Measurements from ENCODE around the gene GCN1.

The GCN1 gene

DNA sequence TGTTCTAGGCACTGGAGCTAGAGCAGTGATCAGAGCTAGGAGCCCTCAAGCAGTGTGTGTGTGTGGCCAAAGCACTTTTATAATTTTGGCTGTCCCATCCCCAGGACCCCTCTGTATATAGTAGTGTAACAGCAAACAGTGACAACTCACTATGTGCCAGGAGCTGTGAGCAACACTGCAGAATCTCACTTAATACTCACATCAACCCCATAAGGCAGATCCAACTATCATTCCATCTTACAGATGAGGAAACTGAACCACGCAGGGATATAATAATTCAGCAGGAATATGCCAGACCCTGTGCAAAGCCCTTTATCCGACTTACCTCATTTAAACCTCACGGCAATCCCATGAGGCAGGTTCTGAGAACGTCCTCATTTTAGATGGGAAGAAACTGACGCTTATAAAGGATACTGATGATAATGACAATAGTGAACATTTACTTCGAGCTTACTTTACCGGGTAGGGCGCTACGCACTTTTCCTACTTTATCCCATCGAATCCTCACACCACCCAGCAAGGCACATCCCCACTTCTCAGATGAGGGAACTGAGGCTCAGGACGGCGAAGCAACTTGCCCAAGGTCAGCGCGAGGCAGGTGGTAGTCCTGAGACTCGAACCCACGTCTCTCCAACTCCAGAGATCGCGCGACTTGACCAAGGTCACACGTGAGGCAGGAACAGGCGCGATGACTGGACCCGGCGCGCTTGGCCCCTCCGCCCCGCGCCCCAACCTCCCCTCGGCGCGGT, 78.6 kb downstream of the GCN1 start:
- no peak for DNase-seq

DNA sequence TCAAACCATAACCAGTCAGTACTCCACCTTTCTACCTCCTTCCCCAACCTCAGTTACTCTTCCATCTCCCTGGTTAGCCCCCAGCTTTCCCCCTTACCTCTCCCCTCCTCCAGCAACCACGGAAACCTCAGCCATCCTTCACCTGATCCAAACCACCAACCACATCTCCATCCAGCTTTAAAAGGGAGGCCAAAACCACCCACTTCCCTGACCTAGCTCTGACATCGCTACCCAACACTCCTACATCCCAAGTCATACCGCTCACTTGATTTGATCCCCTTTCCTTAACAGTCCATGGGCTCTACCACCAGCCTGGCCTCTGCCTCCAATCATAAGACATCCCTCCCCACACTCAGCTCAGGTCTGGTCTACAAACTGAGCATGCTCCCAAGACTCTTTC, 79.4 kb downstream of the GCN1 start:
- DNase-seq: no peak

DNA sequence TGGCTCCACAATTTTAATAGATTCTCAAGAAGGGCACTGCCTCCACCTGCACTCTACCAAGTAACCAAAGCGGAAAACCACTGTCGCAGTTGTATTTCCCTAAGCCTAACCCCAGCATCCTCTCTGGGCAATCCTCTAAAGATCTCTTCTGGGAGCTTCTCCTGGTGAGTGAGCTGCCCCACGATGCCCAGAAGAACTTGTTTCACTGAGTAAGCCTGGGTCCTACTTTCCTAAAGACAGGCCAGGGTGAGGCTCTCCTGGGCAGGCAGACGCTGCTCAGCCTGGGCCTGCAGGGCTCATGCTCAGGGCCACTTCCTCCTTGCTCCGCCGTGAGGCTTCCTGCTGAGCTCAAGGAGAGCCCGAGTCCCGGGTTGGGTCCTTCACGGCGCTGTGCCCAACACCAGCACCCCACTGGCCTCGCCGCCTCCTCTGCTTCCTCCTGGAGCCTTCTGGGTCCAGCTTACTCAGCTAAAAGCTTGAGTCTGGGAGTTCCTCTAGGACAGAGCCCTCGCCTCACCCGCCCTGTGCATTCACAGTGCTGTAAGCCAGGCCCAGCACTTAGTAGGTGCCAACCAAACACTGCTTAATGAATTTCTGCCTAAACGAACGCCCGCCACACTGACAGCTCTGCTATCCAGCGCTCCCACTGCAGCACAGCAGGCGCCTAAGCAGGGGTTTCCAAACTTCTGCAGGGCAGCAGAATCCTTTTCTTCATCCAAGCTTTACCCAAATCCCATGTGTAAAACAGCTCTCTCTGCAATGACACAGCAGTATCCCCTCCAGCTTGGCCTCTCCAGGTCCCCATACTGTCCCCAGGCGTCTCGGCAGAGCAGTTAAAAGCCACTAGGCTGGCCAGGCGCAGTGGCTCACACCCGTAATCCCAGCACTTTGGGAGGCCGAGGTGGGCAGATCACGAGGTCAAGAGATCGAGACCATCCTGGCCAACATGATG, 83.7 kb downstream of the GCN1 start:
- DNase-seq: peak; percentile 23

DNA sequence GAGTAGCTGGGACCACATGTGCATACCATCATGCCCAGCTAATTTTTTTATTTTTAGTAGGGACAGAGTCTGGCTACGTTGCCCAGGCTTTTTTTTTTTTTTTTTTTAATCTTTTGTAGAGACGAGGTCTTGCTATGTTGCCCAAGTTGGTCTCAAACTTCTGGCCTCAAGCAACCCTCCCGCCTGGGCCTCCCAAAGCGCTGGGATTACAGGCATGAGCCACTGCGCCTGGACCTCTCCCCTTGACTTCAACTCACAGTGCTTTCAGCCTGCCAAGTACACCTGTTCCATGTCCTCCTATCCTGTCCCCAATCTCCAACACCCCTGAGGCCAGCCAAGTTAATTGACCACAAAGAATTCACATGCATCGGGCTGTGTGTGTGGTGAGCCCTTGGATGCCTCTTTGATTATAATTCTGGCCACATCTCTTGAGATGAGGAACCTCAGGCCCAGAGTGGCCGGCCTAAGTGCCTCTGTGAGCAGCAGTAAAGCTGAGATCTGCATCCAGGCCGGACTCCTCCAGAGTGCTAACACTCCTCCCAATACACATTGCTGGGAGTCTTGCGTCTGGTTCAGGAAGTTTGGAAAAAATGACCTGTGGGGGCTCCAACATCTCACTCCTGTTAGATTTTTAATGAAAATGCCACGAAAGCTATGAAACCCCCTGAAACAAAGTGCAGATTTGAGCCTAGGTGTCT, 84.8 kb downstream of the GCN1 start:
- DNase-seq: no peak

DNA sequence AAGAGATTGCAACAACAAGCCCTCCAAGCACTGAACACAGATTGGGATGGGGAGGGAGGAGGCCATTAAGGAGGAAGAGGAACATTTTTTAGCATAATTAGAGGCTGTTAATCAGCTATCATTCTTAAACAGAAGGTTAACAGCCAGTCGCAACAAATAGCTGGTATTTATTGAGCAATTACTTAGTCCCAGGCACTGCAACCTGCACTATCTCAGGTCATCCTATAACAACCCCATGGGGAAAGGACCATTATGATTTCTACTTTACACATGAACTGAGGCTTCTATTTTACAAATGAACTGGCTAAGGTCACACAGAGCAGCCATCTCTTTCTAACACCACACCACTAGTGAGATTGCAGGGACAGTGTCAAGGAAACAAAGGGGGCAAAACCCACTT, 88.4 kb downstream of the GCN1 start:
- no peak for DNase-seq

DNA sequence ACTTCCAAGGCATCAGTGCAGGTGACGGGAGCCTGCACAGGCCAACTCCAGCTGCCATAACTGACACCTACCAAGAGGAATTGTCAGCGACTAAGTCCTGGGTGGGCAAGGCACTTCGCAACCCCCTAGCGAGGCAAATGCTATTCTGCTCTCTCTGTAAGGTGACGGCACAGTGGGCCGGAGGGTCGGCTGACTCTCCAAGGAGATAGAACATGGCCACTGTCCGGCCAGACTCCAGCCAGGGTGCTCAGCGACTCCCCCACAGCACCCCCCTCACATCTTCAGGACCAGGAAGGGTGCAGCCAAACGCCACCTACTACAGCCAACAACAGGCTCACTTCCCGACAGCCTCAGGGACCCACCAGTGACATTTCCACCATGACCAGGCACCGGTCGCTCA, 91.1 kb downstream of the GCN1 start:
- DNase-seq: no peak

DNA sequence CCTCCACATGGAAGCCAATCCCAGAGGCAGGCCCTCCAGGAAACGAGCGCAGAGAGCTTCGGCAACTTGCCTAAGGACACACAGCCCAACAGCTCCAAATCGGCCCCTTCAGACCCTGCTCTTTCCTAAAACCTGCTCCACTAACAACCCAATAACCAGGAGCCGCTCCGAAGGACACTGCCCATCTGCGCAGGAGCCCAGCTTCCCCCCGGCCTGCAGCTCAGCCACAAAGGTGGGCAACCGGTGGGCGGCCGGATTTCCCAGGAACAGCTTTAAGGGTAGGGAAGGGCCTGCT, 91.5 kb downstream of the GCN1 start:
- no peak for DNase-seq

DNA sequence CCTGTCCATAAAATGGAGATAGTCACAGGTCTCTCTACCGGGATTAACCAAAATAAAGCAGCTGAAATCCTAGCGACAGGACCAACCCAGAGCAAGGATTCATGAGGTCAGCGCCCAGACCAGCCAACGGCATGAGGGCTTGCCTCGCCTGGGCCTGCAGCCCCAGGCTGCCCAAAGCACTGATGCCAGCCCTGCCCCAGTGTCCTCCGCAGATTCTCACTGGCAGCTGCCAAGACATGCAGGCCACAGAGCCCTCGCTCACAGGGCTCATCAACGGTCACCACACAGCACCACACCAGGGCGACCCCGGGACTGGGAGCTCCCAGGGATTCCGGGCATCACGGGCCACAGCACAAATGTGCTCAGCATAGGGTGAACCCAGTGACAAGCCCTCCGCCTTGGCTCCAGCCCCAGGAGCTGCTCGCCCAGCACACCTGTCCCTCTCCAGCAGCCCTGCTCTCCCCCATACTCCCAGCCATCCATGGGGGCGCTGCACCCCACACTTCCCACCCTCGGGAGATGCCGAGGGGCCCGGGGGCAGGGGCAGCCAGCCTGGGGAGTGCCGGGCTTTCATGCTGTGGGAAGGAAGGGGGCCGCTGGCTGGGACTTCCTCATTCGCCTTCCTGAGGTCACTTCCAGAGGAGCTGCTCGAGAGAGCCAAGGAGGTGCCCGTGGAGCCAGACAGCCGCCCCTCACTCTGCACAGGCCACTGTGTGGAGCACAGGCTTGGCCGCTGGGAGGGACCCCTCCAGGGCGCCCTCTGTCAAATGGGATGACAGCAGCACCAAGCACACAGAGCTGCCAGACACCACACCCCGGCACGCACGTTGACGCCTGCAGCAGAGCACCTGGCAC, 92.1 kb downstream of the GCN1 start:
- DNase-seq: no peak

DNA sequence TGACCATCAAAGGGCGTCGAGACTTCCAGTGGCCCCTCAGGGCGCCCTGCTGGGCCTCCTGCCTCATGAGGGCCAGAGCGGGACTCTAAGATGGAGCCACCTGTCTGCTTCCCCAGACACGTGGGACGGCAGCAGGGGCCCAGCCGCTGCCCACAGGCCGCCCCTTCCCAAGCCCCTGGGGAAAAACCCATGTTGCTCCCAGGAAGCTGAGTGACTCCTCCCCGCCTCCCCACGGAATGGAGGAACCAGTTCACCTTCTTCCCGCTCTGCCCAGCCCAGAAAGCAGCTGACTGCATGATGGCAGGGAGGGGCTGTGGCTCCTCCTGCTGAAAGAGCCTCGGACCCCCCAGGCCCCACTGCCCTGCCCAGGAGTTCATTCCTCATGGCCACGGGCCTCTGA, 92.9 kb downstream of the GCN1 start:
- DNase-seq: no peak

DNA sequence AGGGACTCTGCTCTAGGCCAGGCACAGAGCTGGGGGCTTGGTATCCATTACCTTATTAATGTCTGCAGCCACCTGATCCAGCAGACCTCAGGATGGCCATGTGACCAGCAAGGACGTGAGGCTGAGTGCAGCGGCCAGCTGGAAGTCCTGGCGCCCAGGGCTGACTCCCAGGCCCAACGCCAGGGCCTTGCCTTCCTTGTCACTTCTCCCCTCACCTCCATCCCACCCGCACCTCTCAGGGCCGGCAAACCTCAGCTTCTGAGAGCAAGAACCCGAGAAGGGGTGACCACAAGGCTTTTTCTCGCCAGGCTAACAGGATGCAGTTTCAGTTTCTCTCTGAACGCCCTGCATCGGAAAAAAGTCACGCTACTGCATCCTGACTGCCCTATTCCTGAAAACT, 93.3 kb downstream of the GCN1 start:
- no peak for DNase-seq

DNA sequence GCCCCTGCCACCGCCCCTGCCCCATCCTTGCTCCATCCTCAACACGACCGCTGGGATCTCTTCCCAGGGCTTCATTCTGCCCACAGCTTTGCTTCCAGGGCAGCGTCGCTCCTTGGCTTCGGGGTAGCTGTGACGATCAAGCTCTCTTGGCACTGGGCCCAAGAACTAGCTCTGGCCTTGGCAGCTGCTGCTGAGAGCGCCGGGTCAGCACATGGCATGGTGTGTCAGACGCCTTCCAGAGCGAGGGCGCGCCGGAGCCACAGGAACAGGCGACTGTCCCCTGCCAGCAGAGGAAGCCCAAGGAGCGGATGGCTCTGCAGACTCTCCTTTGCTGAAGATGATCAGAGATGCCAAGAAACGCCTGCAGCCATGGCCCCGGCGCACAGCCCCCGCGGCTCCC, 93.9 kb downstream of the GCN1 start:
- no peak for DNase-seq

DNA sequence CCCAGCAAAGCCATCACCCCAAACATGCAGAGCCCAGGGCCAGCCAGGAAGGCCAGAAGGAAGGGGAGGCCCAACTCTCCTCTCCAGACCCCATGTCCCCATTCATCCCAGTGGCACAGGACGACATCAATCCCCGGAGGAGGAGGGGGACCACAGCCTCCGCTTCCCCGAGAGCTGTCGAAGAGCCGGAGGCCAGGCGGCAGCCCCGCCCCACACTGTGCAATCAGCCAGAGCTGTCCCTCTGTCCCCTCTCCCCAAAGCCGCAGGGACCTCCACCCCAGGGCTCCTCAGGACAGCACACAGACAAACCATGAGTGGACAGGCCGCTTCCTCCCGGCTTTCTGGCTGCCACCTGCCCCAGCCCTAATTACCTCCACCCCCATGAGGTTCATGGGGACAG, 94.8 kb downstream of the GCN1 start:
- DNase-seq: no peak

DNA sequence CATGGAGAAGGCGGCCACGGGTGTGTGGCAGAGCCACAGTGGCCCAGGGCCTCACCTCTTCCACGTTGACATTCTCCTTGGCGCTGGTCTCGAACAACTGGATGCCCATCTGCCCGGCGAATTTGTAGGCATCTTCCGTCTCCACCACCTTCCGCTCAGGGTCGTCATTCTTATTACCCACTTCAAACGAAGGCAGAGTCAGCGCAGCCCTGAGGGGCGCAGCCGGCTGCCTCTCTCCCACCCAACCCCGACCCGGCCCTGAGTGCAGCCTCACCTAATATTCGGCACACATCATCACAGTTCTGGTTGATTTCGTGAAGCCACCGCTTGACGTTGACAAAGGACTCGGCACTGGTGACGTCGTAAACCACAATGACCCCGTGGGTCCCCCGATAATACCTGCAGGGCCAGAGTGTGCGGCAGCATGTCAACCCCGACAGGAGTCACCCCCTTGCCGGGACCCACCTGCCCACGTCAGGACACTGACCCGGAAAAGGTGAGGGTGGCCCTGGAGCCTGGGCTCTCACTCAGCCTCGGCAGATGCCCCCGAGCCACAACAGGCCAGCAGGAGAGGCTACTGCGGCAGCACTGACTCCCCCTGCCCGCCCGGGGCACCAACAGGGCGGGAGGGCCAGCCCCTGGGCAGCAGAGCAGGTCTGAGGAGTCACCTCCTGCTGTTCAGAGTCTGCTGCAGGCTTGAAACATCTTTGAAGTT, 95.6 kb downstream of the GCN1 start:
- DNase-seq: no peak

DNA sequence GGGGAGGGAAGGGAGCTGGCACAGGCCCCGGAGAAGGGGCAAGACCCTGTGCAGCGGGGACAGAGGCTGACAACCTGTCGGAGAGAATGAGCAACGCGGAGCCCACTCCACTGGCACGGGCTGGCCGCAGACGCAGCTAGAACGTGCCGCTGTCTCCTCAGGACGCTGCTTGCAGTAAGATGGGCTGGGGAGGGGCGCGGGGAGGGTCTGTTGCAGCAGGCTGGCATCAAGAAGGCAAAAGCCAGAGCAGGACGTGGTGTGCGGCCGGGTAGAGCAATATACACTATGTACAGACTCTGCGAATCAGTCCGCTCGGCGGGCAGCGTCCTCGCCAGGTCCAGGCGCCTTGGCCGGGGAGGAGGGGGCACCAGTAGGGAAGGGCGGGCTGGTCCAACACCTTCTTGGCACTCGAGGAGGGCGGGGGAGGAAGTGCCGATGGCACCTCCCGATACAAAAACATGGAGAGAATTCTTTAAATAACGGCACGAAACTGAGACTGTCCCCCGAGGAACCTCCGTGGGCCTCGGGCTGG, 97.8 kb downstream of the GCN1 start:
- no peak for DNase-seq

DNA sequence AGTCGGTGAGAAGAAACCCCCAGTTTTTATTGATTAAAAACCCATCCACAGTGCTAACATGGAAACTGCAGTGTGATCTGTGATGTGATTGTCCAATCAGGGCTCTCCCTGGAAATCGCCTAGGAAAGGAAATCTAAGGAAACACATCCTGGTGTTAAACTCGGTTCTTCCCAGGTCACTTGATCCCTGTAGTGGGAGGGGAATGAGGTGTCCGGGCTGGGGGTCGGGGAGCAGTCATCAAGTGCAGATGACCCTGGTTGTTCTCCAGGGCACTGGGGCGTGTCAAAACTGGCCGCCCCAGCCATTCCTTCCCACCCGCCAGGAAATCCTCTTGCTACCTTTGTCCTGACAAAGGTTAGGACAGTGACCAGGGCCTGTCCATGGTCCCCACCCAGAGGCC, 98.8 kb downstream of the GCN1 start:
- no peak for DNase-seq

DNA sequence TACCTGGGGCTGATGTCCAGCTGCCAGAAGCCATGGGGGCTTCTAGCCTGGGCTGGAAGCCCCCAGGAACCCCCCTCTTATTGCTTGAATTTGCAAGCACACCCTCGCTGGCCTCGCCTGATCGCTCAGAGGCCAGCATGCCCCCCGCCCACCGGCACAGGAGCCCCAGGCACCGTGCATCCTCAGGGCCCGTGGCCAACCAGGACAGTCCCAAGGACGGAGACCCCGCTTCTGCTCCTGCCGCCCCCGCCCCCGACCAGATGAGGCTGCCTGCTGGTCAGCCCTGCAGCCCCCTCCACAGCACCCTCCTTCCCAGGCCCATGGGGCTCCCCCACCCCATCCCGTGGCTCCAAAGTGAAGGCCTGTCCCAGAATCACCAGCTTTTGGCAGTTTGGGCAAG, 99.2 kb downstream of the GCN1 start:
- no peak for DNase-seq

DNA sequence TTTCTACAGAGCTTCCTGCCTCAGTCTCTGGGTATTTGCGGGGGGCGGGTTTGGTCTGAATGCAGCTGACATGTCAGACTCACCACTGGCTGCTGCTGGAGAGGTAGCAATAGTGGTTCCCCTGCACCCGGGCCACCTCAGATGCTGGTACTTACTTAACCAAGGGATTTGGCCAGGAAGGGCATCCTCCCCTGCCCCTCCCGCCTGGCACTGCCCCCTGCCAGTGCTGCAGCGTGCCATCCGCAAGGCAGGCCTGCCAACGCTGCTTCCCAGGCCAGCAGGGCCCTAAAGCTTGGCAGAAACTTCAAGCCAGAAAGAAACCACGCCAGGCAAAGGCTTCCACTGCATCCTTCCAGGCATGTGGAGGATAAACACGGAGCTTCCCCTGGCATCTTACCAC, 100.0 kb downstream of the GCN1 start:
- DNase-seq: no peak

DNA sequence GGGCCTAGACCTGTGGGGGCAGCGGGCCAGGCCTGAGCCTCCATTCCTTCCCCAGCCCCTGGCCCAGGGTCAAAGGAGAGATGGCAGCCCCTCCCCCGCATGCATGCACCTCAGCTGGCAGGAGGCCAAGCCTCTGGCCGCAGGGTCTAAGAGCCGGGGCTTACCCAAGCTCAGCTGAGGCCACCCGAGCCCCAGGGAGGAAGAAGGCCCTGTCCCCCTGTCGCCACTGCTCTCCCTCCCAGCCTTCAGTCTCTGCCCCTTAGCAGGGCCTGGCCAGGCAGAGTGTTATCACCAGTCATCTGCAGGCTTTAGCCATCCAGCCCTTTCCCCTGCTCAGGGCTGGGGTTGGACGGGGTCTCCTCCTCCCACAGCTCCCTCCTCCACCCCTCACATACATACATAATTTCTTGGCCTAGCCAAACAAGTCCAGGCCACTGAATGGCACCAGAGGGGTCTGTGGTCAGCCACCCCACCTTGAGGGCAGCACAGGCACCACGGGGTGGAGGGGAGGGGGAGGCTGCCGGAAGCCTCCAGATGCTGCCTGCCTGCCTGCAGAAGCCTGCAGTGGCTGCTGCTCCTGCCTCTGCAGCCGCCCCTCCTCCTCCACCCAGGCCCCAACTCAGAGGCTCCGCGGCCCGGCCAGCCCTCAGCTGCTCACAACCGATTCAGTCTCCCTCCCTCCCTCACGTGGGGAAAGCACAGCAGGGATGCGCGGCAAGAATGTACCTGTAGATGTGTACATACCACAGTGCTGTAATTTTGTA, 100.7 kb downstream of the GCN1 start:
- no peak for DNase-seq

DNA sequence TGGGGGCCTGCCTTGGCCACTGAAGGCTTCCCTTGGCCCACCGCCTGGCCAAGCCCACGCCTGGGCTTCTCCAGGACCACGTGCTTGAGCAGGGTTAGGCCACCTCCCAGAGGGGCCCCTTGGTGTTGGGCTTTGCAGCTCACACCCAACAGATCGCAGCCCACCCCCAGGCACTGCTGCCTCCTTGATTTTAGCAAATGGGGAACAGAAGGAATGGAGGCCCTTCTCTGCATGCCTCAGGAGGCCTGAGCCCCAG, 101.3 kb downstream of the GCN1 start:
- DNase-seq: no peak

DNA sequence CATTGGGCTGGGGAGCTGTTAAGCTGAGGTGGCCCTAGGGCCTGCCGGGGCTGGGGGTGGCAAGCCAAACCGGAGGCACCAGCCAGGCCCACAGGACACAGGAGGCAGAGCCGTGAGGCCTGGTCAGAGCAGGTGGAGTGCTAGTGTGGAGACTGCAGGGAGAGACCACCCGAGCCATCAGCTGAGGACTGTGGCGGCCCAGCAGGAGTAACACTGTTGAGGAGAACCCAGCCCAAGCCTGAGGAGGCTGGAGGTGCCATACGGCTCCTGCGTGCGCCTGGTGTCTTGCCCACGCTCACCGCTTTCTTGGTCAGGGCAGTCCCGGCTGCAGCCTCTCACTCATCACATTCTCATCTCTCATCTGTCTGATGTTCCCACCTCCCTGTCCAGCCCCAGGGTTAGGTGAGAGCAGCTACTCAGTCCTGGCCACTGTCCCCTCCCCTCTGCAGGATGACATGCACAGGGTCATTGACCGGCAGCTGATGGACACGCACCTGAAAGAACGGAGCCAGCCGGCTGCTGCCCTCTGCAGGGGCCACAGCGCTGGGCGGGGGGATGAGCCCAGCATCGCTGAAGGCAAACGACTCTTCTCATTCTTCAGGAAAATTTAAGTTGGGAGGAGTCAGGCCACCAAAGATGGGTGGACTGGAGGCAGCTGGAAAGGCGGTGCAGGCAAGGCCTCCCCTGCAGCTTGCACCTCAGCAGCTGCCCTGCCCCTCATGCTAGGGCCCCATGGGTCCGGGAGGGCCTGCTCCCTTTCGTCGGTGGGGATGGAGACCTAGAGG, 101.8 kb downstream of the GCN1 start:
- no peak for DNase-seq
